ENCODE results near the gene MCRIP1. TPM values are rescaled to one million over a fixed set of nuclear protein-coding genes. Genes with fewer than 3 reads are reported as not detected.

MCRIP1 gene
- total and polyA plus RNA-seq, 9 of the 15 experiments (the other 6 are each of a cell fraction or from before 2014, with no cell fraction given), result 0.39 to 35.8 (median 9.7) TPM

GRCh38 chr17:81867991-81868673 lies 35.0 kb upstream of the MCRIP1 start (continued):
- TF ChIP-seq SRF (CRISPR knock-in tag; IDR thresholded peaks at IDR 0.05), result peak in 1 of 2 experiments; percentile 43; a peak in 1 of 4 replicates
- peak; percentile 44 for TF ChIP-seq E2F8 (IDR thresholded peaks at IDR 0.05; ENCODE audit: low read depth, partially characterized antibody)
- TF ChIP-seq GATA2 (CRISPR knock-in tag; IDR thresholded peaks at IDR 0.05), result peak; percentile 51; the same call in 1 of the 2 replicates
- 0 out of 2 replicates have a peak, but pooled peaks have one; percentile 10 for TF ChIP-seq NR3C1 (CRISPR knock-in tag; IDR thresholded peaks at IDR 0.05)
- TF ChIP-seq, protein P1, sequence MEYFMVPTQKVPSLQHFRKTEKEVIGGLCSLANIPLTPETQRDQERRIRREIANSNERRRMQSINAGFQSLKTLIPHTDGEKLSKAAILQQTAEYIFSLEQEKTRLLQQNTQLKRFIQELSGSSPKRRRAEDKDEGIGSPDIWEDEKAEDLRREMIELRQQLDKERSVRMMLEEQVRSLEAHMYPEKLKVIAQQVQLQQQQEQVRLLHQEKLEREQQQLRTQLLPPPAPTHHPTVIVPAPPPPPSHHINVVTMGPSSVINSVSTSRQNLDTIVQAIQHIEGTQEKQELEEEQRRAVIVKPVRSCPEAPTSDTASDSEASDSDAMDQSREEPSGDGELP (CRISPR knock-in tag; IDR thresholded peaks at IDR 0.05; ENCODE audit: borderline replicate concordance), result peak; percentile 23; the same call in 1 of the 2 replicates
- TF ChIP-seq, protein P2, sequence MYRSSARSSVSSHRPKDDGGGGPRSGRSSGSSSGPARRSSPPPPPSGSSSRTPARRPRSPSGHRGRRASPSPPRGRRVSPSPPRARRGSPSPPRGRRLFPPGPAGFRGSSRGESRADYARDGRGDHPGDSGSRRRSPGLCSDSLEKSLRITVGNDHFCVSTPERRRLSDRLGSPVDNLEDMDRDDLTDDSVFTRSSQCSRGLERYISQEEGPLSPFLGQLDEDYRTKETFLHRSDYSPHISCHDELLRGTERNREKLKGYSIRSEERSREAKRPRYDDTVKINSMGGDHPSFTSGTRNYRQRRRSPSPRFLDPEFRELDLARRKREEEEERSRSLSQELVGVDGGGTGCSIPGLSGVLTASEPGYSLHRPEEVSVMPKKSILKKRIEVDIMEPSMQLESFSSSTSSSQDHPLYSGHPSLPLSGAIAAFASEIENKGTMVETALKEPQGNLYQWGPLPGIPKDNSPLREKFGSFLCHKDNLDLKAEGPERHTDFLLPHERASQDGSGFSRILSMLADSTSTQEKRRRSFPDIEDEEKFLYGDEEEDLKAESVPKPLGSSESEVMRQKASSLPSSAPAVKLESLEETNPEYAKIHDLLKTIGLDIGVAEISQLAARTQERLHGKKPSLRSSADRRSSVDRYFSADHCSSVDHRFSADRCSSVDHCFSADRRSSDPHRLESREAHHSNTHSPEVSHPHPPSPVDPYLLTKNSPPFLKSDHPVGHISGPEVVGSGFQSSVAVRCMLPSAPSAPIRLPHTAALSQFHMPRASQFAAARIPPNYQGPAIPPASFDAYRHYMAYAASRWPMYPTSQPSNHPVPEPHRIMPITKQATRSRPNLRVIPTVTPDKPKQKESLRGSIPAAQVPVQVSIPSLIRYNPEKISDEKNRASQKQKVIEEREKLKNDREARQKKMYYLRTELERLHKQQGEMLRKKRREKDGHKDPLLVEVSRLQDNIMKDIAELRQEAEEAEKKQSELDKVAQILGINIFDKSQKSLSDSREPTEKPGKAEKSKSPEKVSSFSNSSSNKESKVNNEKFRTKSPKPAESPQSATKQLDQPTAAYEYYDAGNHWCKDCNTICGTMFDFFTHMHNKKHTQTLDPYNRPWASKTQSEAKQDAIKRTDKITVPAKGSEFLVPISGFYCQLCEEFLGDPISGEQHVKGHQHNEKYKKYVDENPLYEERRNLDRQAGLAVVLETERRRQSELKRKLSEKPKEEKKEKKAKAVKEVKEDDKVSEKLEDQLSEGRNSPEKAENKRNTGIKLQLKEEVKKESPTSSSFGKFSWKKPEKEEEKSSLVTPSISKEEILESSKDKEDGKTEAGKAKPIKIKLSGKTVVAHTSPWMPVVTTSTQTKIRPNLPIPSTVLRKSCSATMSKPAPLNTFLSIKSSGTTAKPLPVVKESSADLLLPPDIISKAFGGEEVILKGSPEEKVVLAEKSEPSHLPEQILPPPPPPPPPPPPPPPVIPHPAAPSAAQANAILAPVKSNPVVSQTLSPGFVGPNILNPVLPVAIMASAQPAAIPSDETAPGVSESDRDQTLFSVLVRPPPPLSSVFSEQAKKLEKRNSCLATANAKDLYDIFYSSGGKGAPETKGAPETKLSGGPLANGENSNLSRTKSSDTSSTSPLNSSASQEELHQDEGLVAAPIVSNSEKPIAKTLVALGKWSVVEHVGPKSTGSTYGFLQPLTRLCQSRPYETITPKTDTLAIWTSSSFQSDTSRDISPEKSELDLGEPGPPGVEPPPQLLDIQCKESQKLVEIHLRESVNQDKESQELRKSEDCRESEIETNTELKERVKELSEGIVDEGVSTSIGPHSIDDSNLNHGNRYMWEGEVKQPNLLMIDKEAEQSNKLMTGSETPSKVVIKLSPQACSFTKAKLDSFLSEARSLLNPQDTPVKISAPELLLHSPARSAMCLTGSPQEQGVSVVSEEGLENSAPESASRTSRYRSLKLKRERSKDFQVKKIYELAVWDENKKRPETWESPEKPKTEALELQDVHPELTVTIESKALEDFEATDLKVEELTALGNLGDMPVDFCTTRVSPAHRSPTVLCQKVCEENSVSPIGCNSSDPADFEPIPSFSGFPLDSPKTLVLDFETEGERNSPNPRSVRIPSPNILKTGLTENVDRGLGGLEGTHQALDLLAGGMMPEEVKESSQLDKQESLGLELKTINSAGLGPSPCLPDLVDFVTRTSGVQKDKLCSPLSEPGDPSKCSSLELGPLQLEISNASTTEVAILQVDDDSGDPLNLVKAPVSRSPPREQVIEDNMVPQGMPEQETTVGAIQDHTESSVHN (IDR thresholded peaks at IDR 0.05; ENCODE audit: borderline replicate concordance in 1 of 2, low read depth in 1 of 2), result no peak
- 0 out of 2 replicates have a peak, but pooled peaks have one; percentile 15 for TF ChIP-seq ZNF583 (CRISPR knock-in tag; IDR thresholded peaks at IDR 0.05)
- TF ChIP-seq ETV5 (CRISPR knock-in tag; IDR thresholded peaks at IDR 0.05; ENCODE audit: low read depth), result 0 out of 2 replicates have a peak, but pooled peaks have one; percentile 13
- TF ChIP-seq CCNT2 (IDR thresholded peaks at IDR 0.05; ENCODE audit: borderline replicate concordance, extremely low read depth, insufficient read length, low read depth, low read length), result peak; percentile 74
- no peak for TF ChIP-seq ZNF217 (CRISPR knock-in tag; IDR thresholded peaks at IDR 0.05)
- TF ChIP-seq GABPB1 (CRISPR knock-in tag; IDR thresholded peaks at IDR 0.05), result peak; percentile 40; the same call in 1 of the 2 replicates
- 0 out of 2 replicates have a peak, but pooled peaks have one; percentile 75 for TF ChIP-seq ZNF780A (CRISPR knock-in tag; IDR thresholded peaks at IDR 0.05)

Measured in K562 (cell line).